PC-9 (cell line): ENCODE results near the gene MCM5. TPM values are rescaled to one million over a fixed set of nuclear protein-coding genes. Genes with fewer than 3 reads are reported as not detected.
A peak's percentile ranks its signal among the peaks of the same experiment; 100 is the strongest.

Experiments
- BruUV-seq: library from RNA; stranded (reverse); fragments of 400-500 nt; replicated peaks from 2 replicates; lab custom pipeline; 2021; lab: Mats Ljungman, UMichigan
- CTCF ChIA-PET: fragments of 300-600 bp; sonication (Branson Sonifier 250); formaldehyde crosslinking; loops from one replicate; lab custom pipeline; 2022; ENCODE audit warnings: antibody characterized with exemption; lab: Charles Lee
- POLR2A ChIA-PET: fragments of 300-600 bp; sonication (Branson Sonifier 250); formaldehyde crosslinking; loops from one replicate; lab custom pipeline; 2022; ENCODE audit warnings: antibody characterized with exemption; ENCODE audit not compliant: unreplicated experiment; lab: Charles Lee
- DNase-seq, 2 experiments: peaks; one replicate each; pipeline versions ENCODE4 v3.0.0 to v3.0.0-alpha.2; 2015 to 2022; ENCODE audit warnings: mixed read lengths in 1 of 2
- H2AFZ ChIP-seq: fragments of 200-600 bp; sonication (generic); 2 replicates; pipeline ENCODE4 v1.8.1; 2017; ENCODE audit warnings: antibody characterized with exemption
- H3F3A ChIP-seq: fragments of 200-600 bp; sonication (generic); 2 replicates; pipeline ENCODE4 v1.8.1; 2017; ENCODE audit warnings: antibody characterized with exemption, mild to moderate bottlenecking, low read depth; ENCODE audit not compliant: insufficient read depth
- H3K27ac ChIP-seq: fragments of 200-600 bp; sonication (generic); 2 replicates; pipeline ENCODE4 v1.6.1; 2016; ENCODE audit warnings: mixed run types
- H3K27me3 ChIP-seq: fragments of 200-600 bp; sonication (generic); 2 replicates; pipeline ENCODE4 v1.6.1; 2016; ENCODE audit warnings: low read depth, mixed run types; ENCODE audit not compliant: insufficient read depth
- H3K36me3 ChIP-seq: fragments of 200-600 bp; sonication (generic); 2 replicates; pipeline ENCODE4 v1.6.1; 2016; ENCODE audit warnings: low read depth, mixed run types
- H3K4me1 ChIP-seq: fragments of 200-600 bp; sonication (generic); replicated peaks from 2 replicates; pipeline ENCODE4 v1.6.1; 2016; ENCODE audit warnings: mixed run types; ENCODE audit not compliant: insufficient read depth
- H3K4me2 ChIP-seq: fragments of 200-600 bp; sonication (generic); 2 replicates; pipeline ENCODE4 v1.6.1; 2017; ENCODE audit warnings: mixed run types
- H3K4me3 ChIP-seq: fragments of 200-600 bp; sonication (generic); 2 replicates; pipeline ENCODE4 v1.6.1; 2016; ENCODE audit warnings: mixed run types
- H3K79me2 ChIP-seq: fragments of 200-600 bp; sonication (generic); 2 replicates; pipeline ENCODE4 v1.6.1; 2017; ENCODE audit warnings: low read depth, mixed run types
- H3K9me2 ChIP-seq: fragments of 200-600 bp; sonication (generic); 2 replicates; pipeline ENCODE4 v1.8.1; 2017; ENCODE audit warnings: mild to moderate bottlenecking; ENCODE audit not compliant: insufficient read depth
- H3K9me3 ChIP-seq: fragments of 200-600 bp; sonication (generic); 2 replicates; pipeline ENCODE4 v1.8.1; 2016; ENCODE audit warnings: low read depth; ENCODE audit not compliant: insufficient read depth
- H4K20me1 ChIP-seq: fragments of 200-600 bp; sonication (generic); 2 replicates; pipeline ENCODE4 v1.8.1; 2017; ENCODE audit not compliant: insufficient read depth
- EZH2 ChIP-seq: fragments of 200-600 bp; sonication (generic); IDR thresholded peaks from 2 replicates; pipeline ENCODE4 v1.8.0; 2017; ENCODE audit warnings: antibody characterized with exemption, low read depth
- intact Hi-C: fragments of 100-400 bp; cut with micrococcal nuclease; formaldehyde crosslinking; loops from one replicate; pipeline ENCODE4 v1.10.0; 2022; ENCODE audit not compliant: unreplicated experiment
- total RNA-seq: library from RNA; stranded (reverse); gene quantifications from 2 replicates; pipeline ENCODE4 v1.2.3, GENCODE V29; 2021
- TF ChIP-seq, protein P1 (sequence below): fragments of 200-600 bp; sonication (generic); conservative IDR thresholded peaks from 2 replicates; pipeline ENCODE4 v1.6.1; 2017; ENCODE audit warnings: mixed run types, antibody characterized with exemption, mild to moderate bottlenecking, moderate library complexity

MCM5 gene
- total RNA-seq, 1 experiment from 2014 or later = 115 TPM

DNA sequence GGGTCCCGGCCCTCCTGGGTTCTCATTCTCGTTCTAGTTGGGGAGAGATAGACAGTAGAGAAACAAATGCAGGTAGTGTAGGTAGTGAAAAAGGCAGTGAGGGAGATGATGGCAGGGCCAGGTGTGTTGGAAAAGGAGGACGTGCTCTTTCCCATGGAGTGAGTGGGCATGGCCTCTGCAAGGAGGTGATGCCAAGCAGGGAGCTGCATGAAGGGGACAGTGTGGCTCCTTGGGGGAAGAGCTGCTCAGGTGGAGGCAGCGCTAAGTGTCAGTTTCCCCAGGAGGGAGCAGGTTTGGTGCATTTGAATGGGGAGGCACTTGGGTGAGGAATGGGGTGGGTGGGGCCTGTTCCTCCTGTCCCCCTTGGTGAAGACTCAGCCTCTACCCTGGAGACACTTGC is 22.2 kb downstream of the MCM5 start:
- Histone ChIP-seq H3F3A (peaks cover 48% of the 10 kb centered on the region), H3K4me1 (peaks cover 52% of the 10 kb centered on the region), H4K20me1 (no peaks in the 10 kb centered on the region), H3K27ac (no peak overlapping the region), H3K27me3 (no peaks in the 10 kb centered on the region), H3K9me3 (no peaks in the 10 kb centered on the region), H3K4me3 (no peak overlapping the region), H2AFZ (no peak overlapping the region), H3K36me3 (peaks cover 10% of the 10 kb centered on the region; the same call in 1 of the 2 replicates), H3K79me2 (no peaks in the 10 kb centered on the region), H3K9me2 (no peaks in the 10 kb centered on the region), H3K4me2 (no peak overlapping the region)
- ChIA-PET POLR2A (no interaction called here), CTCF (no interaction called here)
- DNase-seq = no peak
- TF ChIP-seq EZH2 = no peak
- TF ChIP-seq, protein P1, sequence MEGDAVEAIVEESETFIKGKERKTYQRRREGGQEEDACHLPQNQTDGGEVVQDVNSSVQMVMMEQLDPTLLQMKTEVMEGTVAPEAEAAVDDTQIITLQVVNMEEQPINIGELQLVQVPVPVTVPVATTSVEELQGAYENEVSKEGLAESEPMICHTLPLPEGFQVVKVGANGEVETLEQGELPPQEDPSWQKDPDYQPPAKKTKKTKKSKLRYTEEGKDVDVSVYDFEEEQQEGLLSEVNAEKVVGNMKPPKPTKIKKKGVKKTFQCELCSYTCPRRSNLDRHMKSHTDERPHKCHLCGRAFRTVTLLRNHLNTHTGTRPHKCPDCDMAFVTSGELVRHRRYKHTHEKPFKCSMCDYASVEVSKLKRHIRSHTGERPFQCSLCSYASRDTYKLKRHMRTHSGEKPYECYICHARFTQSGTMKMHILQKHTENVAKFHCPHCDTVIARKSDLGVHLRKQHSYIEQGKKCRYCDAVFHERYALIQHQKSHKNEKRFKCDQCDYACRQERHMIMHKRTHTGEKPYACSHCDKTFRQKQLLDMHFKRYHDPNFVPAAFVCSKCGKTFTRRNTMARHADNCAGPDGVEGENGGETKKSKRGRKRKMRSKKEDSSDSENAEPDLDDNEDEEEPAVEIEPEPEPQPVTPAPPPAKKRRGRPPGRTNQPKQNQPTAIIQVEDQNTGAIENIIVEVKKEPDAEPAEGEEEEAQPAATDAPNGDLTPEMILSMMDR = no peak
- intact Hi-C loops = no loop called here
- no TSS peak for BruUV-seq

DNA sequence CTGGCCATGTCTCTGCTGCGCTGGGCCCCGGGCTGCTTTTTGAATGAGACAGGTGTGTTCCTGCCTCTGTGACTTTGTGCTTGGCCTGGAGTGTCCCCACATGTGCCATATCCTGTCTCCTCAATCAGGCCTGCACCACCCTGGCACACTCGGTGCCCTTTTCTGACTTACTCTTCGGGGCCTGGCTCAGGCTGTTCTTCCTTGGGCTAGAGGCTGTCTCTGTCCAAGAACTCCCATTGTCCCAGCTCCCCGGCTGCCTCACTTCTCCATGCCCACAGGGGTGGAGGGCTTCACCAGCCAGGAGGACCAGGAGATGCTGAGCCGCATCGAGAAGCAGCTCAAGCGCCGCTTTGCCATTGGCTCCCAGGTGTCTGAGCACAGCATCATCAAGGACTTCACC is 23.0 kb downstream of the MCM5 start:
- Histone ChIP-seq H3K79me2 (no peaks in the 10 kb centered on the region), H3K9me2 (no peaks in the 10 kb centered on the region), H3K27me3 (no peaks in the 10 kb centered on the region), H3K36me3 (peaks cover 5% of the 10 kb centered on the region; the same call in 1 of the 2 replicates), H3F3A (peaks cover 47% of the 10 kb centered on the region), H3K9me3 (no peaks in the 10 kb centered on the region), H3K4me3 (no peak overlapping the region), H2AFZ (no peak overlapping the region), H3K4me1 (peaks cover 51% of the 10 kb centered on the region), H3K27ac (no peak overlapping the region), H3K4me2 (no peak overlapping the region), H4K20me1 (no peaks in the 10 kb centered on the region)
- ChIA-PET CTCF (no interaction called here), POLR2A (interaction anchor here (0.6 kb wide), 1 partner anchor 670 kb away, joined by 12 read pairs; no protein-coding TSS in a partner anchor)
- intact Hi-C loops = no loop called here
- TF ChIP-seq EZH2 = no peak
- TF ChIP-seq, protein P1 = no peak
- no TSS peak for BruUV-seq
- no peak for DNase-seq

DNA sequence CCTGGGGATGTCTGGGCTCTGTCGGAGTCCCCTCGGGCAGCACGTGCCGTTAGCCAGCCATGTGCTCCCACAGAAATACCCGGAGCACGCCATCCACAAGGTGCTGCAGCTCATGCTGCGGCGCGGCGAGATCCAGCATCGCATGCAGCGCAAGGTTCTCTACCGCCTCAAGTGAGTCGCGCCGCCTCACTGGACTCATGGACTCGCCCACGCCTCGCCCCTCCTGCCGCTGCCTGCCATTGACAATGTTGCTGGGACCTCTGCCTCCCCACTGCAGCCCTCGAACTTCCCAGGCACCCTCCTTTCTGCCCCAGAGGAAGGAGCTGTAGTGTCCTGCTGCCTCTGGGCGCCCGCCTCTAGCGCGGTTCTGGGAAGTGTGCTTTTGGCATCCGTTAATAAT is 24.1 kb downstream of the MCM5 start:
- Histone ChIP-seq H3K9me2 (no peaks in the 10 kb centered on the region), H3K4me3 (no peak overlapping the region), H3K4me2 (no peak overlapping the region), H3K79me2 (no peaks in the 10 kb centered on the region), H3K27ac (peak overlapping the region; percentile 89), H4K20me1 (no peaks in the 10 kb centered on the region), H2AFZ (no peak overlapping the region), H3K9me3 (no peaks in the 10 kb centered on the region), H3F3A (peaks cover 41% of the 10 kb centered on the region), H3K27me3 (no peaks in the 10 kb centered on the region), H3K4me1 (peaks cover 40% of the 10 kb centered on the region), H3K36me3 (0 out of 2 replicates have a peak, but pooled peaks cover 4% of the 10 kb centered on the region)
- intact Hi-C loops = no loop called here
- ChIA-PET POLR2A (no interaction called here), CTCF (no interaction called here)
- no TSS peak for BruUV-seq
- DNase-seq = no peak
- TF ChIP-seq, protein P1 = no peak
- TF ChIP-seq EZH2 = no peak
